HG03064 (cell line): ENCODE results near the gene ERCC2.

Experiments used
- ATAC-seq: cut with Tn5 transposase; IDR thresholded peaks from one replicate; pipeline ENCODE4 v1.9.1; 2021; ENCODE audit warnings: low read depth; ENCODE audit not compliant: unreplicated experiment

Gene ERCC2

DNA sequence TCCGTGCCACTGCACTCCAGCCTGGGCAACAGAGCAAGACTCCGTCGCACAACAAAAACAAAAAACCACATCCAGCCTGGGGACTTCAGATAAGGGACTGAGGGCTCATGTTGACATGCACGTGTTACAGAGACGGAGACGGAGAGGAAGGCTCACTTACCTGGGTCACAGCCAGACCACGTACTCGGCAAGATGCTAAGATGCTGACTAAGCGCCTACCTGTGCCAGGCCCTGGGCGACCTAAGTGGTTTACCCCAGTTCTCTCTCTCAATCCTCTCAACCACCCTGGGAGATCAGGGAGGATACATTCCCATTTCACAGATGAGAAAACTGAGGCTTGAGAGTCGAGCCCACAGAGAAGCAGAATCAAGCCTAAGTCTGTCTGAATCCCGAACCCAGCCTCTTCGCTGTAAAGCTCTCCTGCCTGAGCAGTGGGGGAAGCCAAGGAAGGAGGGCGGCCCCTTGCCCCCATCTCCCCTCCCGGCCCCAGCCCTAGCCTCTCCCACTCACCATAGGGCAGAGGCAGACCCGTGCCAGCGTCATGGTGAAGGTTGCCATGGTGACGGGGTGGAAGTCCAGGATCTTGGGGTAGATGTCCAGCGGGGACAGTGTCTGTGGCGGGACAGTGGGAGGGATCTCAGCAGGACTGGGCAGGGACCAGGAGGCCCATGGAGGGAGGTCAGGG lies 13.5 kb downstream of the ERCC2 start:
- no peak for ATAC-seq

DNA sequence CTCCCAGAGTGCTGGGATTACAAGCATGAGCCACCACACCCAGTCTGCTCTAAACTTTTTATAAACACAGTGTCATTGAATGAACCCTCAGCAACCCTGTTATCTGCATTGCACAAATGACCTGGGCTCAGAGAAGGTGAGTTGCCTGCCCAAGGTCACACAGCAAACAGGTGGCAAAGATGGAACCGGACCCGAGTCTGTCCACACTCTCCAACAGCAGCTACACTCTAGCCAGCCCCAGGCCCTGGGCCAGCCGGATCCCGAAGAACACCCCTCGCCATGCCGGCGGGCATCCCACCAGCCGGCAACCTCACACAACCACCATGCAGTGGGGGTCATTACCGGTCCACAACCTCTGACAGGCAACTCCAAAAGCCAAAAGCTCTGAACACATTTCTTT lies 14.5 kb downstream of the ERCC2 start:
- no peak for ATAC-seq

DNA sequence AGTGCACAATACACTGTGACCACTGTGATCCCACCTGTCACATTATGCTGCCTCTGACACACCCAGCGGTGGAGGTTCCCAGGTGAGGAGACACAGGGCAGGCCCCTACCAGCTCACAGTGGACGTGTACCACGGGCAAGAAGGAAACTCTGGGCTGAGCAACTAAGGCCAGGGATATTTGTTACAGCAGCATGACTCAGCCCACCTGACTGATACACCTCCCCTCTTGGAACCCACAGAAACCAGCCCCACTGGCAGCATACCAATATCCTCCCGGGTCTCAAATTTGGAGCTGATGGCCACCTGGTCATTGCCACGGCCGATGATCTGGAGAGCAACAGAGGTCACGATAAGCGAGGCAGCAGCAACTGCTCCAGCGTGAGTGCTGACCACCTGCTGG lies 15.0 kb downstream of the ERCC2 start:
- no peak for ATAC-seq

DNA sequence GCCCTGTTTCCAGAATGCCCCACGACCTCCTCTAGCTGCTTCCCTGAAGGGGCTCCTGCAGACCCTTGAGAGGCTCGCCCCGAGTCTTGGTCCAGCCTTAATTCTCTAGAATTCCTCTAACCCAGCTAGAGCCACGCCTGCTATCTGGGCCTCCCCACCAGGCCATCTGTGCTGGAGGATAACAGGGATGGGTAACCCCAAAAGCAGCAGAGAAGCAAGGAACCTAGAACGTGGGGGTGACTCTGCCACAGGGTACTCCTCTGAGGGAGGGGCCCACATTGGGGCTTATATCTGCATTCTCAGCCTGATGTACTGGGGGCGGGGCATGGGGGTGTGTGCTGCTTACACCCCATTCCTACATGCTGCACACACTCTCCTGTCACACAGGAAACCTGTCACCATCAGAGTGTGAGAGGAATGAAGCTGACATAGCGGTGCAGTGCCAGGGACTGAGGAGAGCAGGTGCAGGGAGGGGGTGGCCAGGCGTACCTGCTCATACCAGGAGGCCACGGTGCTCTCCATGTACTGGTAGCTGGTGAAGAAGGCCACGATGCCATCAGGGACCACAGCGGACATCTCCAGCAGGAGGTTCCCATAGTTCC lies 16.0 kb downstream of the ERCC2 start:
- ATAC-seq = no peak

DNA sequence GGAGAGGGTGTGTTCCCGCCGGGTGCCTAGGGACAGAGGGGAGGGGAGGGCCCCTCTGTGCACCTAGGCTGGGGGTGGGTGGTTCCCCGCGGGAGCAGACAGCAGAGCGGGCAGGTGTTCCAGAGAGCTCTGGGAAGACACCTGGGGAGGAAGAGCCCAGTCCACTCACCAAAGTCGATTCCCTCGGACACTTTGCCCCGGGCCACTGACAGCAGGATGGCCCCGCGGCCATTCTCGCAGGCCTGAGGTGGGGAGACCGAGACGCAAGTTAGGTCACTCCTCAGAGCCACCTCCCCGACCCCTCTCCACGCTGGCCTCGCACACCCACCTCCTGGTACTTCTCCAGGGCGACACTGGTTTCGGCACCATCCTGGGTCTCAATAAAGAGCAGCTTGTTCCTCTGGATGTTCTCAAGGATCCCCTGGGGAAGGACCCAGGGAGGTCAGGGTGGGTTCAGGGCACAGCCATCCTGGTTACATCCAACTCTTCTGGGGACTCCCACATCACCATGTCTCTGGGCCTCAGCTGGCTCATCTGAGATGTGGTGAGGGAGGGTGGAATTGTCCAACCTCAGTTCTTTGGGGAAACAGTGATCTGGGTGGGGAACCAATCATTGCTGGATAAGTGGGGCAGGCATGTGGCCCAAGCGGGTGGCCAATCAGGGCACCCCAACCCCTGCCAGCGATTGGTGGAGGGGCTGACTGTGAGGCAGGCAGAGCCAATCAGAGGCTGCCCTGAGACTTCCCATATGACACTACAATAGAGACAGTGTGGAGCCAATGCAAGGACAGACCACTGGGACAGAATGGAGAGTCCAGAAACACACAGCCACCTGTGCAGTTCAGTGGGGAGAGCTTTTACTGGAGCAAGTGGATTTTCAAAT lies 17.2 kb downstream of the ERCC2 start:
- ATAC-seq = no peak

DNA sequence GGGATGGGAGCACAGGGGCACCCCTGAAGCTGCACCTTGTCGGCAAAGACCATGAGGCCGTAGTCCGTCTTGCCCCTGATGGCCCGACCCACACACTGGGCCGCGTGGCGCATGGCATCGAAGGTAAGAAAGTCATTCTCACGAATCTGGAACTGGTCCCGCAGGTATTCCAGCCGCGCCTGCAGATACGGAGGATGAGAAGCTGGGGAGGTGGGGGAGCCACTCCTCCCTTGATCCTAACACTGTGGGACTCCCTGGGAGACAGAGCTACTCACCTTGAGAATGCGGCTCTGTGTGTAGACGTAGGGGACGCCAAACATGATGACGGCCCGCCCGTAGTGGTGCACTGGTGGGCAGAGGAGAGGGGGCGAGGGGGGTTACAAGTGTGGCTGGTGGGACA lies 17.9 kb downstream of the ERCC2 start:
- no peak for ATAC-seq

DNA sequence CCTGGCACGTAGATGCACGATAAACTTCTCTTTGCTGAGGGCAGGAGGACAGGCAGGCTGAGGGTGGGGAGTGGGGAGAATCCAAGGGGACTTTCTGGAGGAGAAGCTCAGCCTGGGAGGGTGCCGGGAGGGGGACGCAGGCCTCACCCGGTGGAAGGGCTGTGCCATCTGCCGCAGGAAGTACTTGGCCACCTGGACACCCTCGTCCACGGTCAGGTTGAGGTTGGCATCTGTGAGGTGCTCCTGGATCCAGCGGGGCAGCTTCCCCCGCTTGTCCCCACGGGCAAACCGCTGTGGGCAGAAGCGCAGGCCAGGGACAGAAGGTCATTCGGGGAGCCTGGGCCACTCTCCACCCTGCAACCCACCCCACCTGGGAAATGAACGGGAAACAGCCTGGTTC lies 18.3 kb downstream of the ERCC2 start:
- no peak for ATAC-seq

DNA sequence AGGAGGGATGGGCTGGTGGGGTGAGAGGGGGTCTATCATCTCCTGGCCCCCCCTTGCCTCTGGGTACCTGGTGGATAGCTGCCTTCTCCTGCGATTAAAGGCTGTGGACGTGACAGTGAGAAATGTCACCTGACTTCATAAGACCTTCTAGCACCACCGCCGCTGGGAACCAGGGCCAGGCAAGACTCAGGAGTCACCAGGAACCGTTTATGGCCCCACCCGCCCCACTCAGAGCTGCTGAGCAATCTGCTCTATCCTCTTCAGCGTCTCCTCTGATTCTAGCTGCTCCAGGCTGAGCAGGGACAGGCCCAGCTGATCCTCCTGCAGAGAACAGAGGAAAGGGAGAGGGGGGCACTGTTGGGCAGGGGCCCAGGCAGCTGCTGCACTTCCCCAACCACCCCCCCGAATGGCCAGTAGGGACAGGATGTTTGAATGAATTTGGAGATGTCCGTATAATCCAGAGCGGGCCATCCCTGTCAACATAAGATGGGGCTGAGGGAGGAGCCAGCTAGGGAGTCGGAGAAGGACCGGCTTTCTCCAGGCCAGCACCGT lies 18.9 kb downstream of the ERCC2 start:
- no peak for ATAC-seq

DNA sequence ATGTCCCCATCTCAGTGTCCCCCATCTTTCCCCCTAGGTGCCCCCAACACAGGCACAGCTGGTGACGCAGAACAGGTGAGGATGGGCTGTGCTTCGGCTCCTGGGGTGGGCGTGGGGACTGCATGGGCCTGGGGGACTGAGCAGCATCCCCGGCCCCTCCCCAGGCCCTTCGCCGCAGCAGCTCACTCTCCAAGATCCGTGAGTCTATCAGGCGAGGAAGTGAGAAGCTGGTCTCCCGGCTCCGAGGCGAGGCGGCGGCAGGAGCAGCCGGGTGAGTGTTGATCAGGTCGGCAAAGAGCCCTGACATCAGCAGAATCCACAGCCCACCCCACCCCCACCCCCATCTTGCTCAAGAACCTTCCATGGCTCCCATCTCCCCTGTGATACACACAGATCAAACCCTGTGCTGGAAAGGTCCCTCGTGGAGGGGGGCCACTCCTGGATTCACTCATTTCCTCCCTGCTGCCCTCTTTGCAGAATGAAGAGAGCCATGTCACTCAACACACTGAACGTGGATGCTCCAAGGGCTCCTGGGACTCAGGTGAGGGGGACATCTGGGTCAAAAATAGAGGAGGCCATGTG lies 19.8 kb downstream of the ERCC2 start:
- no peak for ATAC-seq

DNA sequence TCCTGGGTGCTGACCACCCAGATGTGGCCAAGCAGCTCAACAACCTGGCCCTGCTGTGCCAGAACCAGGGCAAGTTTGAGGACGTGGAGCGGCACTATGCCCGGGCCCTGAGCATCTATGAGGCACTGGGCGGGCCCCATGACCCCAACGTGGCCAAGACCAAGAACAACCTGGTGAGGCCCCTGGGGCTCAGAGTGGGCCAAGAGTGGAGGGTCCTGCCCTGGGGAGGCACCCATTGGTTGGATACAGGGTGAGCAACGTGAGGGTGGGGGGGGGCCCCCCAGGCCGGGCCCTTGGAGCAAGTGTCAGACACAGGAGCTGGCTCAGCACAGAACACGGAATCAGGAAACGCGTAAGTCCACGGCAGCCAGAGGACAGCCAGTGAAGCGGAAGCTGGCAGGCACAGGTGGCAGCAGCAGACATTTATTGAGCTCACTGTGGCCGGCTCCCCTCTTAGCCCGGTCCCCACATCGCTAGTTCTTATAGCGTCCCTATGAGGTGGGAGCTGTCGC lies 20.9 kb downstream of the ERCC2 start:
- ATAC-seq = no peak

DNA sequence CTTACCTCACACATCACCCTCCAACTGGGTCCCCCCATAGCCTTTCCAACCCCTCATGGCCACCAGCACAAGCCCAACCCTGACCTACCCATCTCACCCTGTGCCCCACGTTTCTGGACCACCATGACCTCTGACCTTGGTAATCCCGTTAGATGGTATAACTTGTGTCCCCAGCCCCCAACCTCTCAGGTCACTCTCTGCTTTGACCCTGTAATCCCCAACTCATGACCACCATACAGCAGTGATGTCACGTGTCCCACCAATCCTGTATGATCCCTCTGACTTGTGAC lies 21.3 kb downstream of the ERCC2 start:
- ATAC-seq = no peak

DNA sequence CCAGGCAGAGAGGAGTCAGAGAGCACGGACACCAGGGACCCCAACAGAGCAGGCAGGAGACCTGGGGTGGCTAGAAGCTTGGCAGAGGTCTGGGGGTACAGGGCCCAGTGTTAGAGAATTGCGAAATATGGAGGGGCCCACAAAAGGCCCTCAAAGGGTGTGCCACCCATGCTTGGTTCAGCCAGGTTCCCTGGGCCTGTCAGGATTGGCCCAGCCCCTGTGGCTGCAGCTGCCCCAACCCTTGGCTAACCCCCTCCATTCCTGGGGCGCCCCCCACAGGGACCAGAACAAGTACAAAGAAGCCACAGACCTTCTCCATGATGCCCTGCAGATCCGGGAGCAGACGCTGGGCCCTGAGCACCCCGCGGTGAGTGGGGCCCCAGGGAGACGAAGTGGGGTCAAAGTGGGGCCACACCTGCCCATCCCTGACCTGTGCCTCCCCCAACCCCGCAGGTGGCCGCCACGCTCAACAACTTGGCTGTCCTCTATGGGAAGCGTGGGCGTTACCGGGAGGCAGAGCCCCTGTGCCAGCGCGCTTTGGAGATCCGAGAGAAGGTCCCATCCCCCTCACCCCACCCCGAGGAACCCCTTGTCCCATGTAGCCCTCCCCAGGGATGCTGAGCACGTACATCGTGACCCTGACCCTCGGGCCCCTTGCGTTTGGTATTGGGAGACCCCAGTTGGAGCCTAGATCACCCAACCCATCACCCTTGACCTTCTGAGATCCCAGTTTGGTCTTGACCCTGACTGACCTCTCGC lies 21.8 kb downstream of the ERCC2 start:
- no peak for ATAC-seq

DNA sequence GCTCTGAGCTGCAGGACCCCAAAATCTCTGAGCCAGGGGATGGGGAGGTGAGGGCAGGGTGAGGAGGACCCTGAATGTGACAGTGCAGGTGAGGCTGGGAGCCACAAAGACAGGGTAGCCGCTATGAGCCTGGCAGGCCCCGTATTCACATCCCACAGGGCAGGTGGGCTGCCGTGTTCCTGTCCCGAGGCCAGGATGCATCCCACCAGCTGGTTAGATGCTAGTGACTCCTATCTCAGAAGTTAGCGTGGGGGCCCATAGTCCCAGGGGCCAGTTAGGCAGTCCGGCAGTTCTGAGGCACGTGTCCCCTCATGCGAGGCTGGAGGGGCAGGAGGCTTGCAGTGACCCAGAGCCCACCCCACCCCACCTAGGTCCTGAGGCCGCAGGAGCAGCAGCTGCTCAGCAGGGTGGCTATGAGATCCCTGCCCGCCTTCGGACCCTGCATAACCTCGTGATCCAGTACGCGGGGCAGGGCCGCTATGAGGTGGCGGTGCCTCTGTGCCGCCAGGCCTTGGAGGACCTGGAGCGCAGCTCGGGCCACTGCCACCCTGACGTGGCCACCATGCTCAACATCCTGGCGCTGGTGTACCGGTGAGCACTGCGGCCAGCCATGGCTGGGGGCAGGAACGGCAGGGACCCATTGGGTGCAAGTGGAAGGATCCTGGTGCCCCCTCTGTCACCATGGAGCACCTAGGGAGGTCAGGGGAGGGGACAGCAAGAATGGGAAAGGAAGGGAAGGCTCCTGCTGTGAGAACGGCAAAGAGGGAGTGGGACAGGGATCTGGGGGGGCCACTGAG lies 22.6 kb downstream of the ERCC2 start:
- ATAC-seq = no peak

DNA sequence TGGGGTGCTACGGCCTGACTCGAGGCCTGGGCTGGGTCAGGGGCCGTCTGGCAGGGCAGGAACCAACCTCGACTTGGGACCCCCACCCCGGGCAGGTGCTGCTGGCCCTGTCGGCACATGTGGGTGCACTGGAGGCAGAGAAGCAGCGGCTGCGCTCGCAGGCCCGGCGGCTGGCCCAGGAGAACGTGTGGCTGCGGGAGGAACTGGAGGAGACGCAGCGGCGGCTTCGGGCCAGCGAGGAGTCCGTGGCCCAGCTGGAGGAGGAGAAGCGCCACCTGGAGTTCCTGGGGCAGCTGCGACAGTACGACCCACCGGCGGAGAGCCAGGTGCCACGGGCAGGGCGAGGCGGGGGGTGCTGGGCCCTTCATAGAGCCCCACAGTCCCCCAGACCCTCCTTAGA lies 23.9 kb downstream of the ERCC2 start:
- ATAC-seq = no peak

DNA sequence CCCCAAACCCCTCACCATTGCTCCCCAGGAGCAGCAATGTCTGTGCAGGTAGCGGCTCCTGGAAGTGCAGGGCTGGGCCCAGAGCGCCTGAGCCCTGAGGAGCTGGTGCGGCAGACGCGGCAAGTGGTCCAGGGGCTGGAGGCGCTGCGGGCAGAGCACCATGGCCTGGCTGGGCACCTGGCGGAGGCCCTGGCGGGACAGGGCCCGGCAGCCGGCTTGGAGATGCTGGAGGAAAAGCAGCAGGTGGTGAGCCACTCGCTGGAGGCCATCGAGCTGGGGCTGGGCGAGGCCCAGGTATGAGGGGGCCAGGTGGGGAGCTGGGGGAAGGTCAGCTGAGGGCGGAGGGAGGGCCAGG lies 24.9 kb downstream of the ERCC2 start:
- ATAC-seq = no peak

DNA sequence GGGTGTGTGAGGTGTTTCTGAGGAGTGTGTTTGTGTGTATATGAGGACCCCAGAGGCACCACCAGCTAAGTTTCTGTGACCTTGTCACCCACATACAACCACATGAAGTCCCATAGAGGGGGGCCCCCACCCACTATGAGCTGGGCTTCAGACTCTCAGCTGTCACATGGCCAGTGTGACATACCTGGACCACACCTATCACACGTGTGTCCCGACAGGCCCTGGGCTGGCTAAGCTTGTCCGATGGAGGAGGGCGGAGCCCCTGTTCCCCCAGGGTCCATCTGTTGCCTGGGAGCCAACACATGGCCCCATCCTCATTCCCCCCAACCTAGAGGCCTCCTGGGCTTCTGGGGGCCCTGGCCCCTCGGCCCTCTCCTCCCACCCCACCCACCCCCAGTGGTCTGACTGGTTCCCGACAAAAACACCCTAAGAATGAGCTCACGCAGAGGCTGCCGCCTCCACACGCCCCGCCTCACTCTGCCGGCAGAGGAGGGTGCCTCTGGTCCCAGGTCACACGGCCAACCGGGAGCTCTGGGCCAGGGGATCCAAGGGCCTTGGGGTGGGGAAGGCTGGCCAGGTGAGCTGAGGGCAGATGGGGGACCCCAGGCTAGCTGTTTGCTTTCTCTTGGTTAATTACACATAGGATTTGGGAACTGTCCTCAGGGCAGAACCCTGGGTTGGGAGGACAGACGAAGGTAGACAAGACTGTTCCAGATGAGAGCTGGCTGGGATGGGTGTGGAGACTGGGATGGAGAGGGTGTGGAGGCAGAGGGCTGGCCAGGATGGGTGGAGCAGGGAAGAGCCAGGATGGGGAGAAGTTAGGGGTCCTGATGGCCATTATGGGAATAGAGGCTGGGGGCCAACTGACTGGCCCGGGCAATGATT lies 25.5 kb downstream of the ERCC2 start:
- ATAC-seq = no peak

DNA sequence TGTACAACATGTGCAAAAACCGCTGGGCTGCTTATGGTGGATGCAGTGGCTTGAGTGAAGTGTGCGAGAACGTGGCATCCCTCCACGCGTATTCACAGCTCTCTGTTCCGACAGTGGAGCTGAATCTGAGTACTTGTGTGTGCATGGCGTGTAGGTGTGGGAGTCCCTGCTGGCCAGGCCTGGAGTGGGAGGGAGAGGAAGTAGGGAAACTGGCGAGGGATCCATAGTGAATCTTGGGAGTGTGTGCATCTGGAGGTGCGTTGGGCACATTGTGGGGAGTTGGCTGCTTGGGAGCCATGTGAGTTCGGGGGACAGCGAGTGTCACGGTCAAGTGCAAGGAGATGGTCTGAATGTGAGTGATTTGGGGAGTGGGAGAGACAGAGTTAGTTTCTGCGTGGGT lies 27.5 kb downstream of the ERCC2 start:
- ATAC-seq = no peak

DNA sequence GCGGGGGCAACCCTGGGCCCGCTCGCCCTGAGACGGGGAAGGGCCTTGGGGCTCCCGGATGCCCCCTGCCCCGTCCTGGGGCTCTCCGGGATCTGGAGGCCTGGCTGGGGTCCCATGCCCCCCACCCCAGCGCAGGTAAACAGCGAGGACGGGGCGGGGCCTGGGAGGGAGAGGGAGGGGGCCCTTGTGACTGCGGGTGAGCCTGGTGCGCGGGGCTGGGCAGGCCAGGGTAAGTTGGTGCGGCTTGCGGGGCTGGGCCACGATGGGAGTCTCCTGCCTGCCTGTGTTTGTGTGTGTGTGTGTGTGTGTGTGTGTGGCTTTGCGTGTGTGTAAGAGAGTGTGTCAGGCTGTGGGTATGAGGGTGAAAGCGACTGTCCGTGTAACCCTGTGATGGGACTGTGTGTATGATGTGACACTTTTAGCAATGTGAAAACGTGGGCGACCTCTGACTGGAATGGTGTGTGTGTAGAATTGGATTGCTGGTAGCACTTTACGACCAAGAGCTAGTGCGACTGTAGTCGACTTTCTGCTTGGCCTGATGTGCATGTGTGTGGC lies 29.4 kb downstream of the ERCC2 start:
- ATAC-seq = no peak
